ENCODE results near the gene NSMCE1.

The NSMCE1 gene

DNA sequence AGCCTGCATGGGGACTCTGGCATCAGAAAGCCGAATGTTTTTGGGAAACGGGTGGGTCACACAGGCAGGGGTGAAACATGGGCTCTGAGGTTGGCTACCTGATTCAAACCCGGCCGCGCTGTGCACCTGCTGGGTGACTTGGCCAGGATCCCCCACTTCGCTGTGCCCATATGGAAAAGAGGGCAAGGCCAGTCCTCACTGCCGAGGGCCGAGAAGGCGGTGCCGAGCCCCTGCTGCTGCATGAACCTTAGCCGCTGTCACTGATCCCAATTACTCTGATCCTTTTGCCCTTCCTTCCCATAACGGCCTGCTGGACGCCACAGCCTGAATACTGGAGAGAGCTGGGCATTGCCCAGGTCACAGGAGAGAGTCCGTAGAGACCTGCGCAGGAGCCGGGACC, 47.6 kb downstream of the NSMCE1 start:
- H3K4me3 ChIP-seq (ENCODE audit: low read depth, low read length): no peak overlapping the region
- TF ChIP-seq, protein P1, sequence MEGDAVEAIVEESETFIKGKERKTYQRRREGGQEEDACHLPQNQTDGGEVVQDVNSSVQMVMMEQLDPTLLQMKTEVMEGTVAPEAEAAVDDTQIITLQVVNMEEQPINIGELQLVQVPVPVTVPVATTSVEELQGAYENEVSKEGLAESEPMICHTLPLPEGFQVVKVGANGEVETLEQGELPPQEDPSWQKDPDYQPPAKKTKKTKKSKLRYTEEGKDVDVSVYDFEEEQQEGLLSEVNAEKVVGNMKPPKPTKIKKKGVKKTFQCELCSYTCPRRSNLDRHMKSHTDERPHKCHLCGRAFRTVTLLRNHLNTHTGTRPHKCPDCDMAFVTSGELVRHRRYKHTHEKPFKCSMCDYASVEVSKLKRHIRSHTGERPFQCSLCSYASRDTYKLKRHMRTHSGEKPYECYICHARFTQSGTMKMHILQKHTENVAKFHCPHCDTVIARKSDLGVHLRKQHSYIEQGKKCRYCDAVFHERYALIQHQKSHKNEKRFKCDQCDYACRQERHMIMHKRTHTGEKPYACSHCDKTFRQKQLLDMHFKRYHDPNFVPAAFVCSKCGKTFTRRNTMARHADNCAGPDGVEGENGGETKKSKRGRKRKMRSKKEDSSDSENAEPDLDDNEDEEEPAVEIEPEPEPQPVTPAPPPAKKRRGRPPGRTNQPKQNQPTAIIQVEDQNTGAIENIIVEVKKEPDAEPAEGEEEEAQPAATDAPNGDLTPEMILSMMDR (IDR thresholded peaks at IDR 0.05; ENCODE audit: control insufficient read depth, extremely low read depth, insufficient read depth): no peak
- no peak for DNase-seq (ENCODE audit: low read depth)

DNA sequence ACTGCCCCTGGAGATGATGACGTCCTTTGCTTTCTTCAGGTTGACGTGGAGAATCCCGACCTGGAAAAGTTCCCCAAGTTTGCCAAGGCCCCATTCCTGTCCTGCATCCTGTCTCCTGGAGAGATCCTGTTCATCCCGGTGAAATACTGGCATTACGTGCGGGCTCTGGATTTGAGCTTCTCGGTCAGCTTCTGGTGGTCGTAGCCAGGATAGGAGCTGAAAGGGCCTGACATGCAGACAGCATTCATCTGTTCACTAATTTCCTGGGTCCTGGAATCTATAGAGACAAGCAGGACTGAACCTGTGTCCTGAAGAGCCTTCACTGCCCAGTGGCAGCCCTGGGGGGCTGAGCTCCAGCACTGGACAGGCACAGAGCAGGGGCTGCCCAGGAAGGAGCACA, 48.0 kb downstream of the NSMCE1 start:
- TF ChIP-seq, protein P1 (IDR thresholded peaks at IDR 0.05; ENCODE audit: control insufficient read depth, extremely low read depth, insufficient read depth): no peak
- no peak overlapping the region for H3K4me3 ChIP-seq (ENCODE audit: low read depth, low read length)
- no peak for DNase-seq (ENCODE audit: low read depth)

DNA sequence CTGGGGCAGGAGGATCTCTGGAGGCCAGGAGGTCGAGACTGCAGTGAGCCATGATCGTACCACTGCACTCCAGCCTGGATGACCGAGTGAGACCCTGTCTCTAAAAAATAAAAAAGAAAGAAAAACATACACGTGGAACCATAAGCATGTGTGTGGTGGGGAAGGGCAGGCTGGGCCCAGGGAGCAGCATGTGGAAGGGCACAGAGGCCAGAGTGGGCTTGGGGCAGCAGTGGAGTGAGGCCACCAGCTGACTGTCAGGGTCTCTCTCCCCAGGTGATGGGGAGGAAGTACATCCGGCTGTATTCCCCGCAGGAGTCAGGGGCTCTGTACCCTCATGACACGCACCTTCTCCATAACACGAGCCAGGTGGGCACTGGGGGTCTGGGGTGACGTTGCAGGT, 48.5 kb downstream of the NSMCE1 start:
- TF ChIP-seq, protein P1 (IDR thresholded peaks at IDR 0.05; ENCODE audit: control insufficient read depth, extremely low read depth, insufficient read depth): no peak
- H3K4me3 ChIP-seq (ENCODE audit: low read depth, low read length): no peak overlapping the region
- DNase-seq (ENCODE audit: low read depth): no peak

DNA sequence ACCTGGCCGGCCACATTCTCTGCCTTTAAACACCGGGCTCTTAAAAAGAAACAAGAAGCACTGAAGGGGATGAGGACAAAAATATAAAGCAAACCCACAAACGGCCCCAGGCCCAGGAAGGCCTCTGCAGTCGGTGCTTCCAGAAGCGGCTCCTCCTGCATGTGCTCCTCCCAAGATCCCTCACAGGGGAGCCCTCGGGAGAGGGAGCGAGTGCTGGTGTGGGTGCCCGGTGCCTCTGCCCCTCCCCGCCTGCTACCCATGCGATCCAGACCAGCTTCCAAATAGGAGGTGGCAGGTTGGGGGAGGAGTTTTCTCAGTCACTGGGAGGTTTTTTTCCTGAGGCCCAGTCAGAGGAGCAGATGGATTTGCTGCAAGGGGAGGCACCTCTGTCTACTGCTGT, 49.4 kb downstream of the NSMCE1 start:
- TF ChIP-seq, protein P1 (IDR thresholded peaks at IDR 0.05; ENCODE audit: control insufficient read depth, extremely low read depth, insufficient read depth): no peak
- no peak for DNase-seq (ENCODE audit: low read depth)
- no peak overlapping the region for H3K4me3 ChIP-seq (ENCODE audit: low read depth, low read length)

DNA sequence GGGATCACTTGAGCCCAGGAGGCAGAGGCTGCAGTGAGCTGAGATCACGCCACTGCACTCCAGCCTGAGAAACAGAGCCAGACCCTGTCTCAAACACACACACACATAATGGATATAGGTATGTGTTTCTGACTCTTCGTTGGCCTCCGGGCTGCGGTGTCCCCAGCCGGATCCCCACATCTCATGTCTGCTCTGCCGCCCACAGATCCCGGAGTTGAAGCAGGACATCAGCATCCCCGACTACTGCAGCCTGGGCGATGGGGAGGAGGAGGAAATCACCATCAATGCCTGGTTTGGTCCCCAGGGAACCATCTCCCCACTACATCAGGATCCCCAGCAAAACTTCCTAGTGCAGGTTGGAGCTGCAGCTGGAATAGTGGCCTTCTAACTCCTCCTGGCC, 49.8 kb downstream of the NSMCE1 start:
- DNase-seq (ENCODE audit: low read depth): no peak
- TF ChIP-seq, protein P1 (IDR thresholded peaks at IDR 0.05; ENCODE audit: control insufficient read depth, extremely low read depth, insufficient read depth): no peak
- H3K4me3 ChIP-seq (ENCODE audit: low read depth, low read length): no peak overlapping the region

DNA sequence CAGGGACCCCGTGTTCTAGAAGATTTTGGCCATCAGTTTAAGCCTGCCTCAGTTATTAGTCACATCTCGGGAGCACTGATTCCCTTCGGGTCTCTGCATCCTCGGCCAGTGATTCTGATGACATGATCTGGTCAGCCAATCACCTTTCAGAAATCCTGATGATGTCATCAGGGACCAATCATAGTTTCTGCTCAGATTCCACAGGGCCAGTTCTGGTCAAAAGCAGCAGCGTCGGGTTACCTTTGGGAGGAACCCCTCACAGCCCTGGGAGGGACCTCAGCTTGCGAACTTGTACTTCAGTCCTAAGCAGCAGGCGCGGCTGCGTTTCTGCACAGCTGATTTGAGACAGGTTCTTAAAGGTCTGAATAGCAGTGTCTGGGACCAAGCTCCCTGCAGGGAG, 51.3 kb downstream of the NSMCE1 start:
- H3K4me3 ChIP-seq (ENCODE audit: low read depth, low read length): no peak overlapping the region
- TF ChIP-seq, protein P1 (IDR thresholded peaks at IDR 0.05; ENCODE audit: control insufficient read depth, extremely low read depth, insufficient read depth): no peak
- no peak for DNase-seq (ENCODE audit: low read depth)

GRCh38 chr16:27216297-27216885, 52.2 kb downstream of the NSMCE1 start:
- DNase-seq (ENCODE audit: low read depth): no peak
- TF ChIP-seq, protein P1 (IDR thresholded peaks at IDR 0.05; ENCODE audit: control insufficient read depth, extremely low read depth, insufficient read depth): no peak
- no peak overlapping the region for H3K4me3 ChIP-seq (ENCODE audit: low read depth, low read length)
